Measurements from ENCODE around the gene USH2A.

The USH2A gene

DNA sequence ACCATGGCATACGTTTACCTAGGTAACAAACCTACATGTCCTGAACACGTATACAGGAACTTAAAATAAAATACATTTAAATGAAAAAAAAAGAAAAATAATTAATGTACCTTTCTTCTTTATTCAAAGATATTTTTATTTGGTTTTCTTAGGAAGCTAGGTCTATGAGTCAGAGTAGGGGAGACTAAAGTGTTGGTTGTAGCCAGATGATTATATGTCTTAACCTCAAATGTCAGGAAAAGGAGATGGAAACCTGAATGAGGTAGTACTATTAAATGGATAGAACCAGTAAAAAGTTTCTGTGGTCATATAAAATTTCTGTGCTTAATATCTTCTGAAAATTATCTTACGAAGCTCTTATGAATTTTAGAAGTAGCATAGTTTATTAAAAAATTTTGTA, 580.3 kb downstream of the USH2A start:
- Mint-ChIP-seq H3K27me3 (ENCODE audit: low read depth) (no peaks in the 10 kb centered on the region), H3K4me3 (no peak overlapping the region), H3K4me1 (ENCODE audit: low read depth) (no peaks in the 10 kb centered on the region), H3K36me3 (ENCODE audit: low read depth) (no peaks in the 10 kb centered on the region), H3K9me3 (no peaks in the 10 kb centered on the region), H3K27ac (no peak overlapping the region)

DNA sequence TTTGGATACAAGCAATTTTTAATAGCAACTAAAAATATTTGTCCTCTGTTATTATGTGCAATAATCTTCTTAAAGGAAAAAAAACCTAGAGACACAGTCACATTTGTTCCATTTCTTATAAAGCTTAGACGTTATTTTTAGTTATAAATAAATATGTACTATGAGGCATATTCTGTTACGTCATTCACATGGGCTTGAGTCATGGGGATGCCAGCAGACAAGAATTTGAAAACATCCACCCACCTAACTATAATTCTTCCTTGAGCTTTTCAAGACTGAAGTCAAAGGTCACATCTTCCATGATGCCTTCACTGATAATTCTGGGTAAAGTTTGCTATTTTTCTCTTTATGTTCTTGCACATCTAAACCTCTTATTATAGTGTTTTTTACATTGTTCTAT, 587.3 kb downstream of the USH2A start:
- Mint-ChIP-seq H3K9me3 (peaks cover 3% of the 10 kb centered on the region), H3K4me3 (no peak overlapping the region), H3K36me3 (ENCODE audit: low read depth) (no peaks in the 10 kb centered on the region)

DNA sequence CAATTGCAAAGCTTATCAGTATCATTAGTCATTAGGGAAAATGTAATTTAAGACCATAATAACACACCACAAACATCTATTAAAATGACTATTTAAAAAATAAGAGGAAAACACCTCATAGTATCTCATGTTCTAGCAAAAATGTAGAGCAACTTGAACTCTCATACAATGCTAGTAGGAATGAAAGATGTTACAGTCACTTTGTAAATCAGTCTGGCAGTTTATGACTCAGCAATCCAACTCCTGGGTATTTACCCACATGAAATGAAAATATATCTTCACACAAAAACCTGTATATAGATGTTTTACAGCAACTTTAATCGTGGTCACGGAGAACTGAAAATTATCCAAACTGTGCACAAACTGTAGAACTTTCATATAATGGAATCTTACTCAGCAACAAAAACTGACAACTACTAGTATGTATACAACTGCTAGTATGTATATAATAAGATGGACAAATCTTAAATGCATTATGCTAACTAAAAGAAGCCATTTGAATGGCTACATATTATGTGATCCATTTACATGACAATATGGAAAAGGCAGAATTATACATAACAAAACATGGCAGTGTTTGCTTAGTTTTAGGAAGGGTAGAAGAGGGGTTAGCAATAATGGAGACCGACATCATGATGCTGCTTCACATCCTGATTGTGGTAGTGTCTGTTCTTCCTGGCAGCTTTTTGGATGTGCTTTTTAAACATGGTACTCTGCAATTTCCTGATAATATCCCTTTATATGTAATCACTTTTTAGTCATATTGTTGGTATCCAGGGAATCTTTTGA, 589.1 kb downstream of the USH2A start:
- H3K4me3 Mint-ChIP-seq = no peak overlapping the region
- no peaks in the 10 kb centered on the region for H3K27me3 Mint-ChIP-seq (ENCODE audit: low read depth)
- H3K9me3 Mint-ChIP-seq = peaks cover 3% of the 10 kb centered on the region
- no peaks in the 10 kb centered on the region for H3K4me1 Mint-ChIP-seq (ENCODE audit: low read depth)
- no peaks in the 10 kb centered on the region for H3K36me3 Mint-ChIP-seq (ENCODE audit: low read depth)
- H3K27ac Mint-ChIP-seq = no peak overlapping the region

More for the DNA sequence above, 587.3 kb downstream of the USH2A start:
- H3K4me1 Mint-ChIP-seq (ENCODE audit: low read depth) = no peaks in the 10 kb centered on the region
- no peaks in the 10 kb centered on the region for H3K27me3 Mint-ChIP-seq (ENCODE audit: low read depth)
- H3K27ac Mint-ChIP-seq = no peak overlapping the region

DNA sequence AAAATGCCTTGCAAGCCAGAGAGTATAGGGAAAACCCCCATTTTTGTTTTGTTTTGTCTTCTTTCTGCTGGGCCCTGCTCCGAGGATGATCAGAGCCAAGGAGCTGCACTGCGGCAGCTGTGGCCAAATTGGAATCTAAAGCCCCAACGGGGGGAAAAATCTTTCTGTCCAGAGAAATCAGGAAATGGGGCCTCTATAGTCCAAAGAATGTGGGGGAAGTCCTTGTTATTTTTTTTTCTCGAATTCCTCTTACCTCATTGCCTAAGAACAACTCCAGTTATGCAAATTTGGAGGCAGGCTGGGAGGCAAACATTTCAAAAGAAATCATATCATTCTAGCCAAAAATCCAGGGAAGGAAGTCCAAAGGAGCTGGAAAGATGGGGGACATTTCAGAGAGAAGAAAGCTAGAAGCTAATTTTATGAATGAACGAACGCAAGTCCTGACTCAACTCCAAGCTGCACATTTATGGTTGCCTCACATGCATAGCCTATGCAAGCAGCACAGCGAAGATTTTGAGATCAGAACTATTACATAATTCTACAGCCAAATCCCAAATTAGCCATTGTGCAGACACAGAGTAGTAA, 592.9 kb downstream of the USH2A start:
- Mint-ChIP-seq H3K9me3 (peaks cover 5% of the 10 kb centered on the region), H3K27me3 (ENCODE audit: low read depth) (no peaks in the 10 kb centered on the region), H3K27ac (no peak overlapping the region), H3K4me1 (ENCODE audit: low read depth) (no peaks in the 10 kb centered on the region), H3K4me3 (no peak overlapping the region), H3K36me3 (ENCODE audit: low read depth) (no peaks in the 10 kb centered on the region)

DNA sequence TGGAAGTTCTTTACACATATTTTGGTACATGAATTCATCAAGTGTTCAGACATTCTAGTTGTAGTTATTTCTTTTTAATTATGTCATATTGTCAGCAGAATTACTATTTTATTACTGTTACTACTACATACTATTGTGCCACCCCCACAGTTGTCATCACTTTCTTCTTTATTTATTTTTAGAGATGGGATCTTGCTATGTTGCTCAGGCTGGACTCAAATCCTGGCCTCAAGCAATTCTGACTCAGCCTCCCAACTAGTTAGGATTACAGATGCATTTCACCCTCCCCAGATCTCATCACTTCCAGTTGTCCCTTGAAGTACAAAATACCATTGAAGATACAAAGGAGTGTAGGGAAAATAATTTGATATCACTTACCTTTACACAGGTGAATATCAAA, 598.2 kb downstream of the USH2A start:
- Mint-ChIP-seq H3K4me3 (no peak overlapping the region), H3K27ac (no peak overlapping the region), H3K27me3 (ENCODE audit: low read depth) (no peaks in the 10 kb centered on the region), H3K4me1 (ENCODE audit: low read depth) (no peaks in the 10 kb centered on the region), H3K36me3 (ENCODE audit: low read depth) (no peaks in the 10 kb centered on the region), H3K9me3 (peaks cover 5% of the 10 kb centered on the region)

DNA sequence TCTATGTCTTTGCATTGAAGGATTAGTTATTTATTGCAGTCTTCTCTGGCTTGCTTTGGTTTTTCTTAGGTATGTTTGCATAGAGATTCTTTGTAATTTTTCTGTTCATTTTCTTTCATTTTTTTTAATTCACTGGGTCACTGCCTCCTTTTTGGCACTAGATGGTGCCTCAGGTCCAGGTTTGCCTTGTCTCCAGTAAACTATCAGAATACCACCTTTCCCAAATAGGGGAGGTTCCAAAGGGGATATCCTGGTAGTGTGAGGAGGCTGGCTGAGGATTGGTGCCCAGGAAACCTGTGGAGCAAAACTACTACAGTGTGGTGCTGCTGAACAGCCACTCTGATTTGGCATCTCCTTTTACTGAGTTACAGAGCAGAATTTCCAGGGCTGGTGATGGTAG, 599.0 kb downstream of the USH2A start:
- H3K27ac Mint-ChIP-seq = no peak overlapping the region
- no peaks in the 10 kb centered on the region for H3K27me3 Mint-ChIP-seq (ENCODE audit: low read depth)

DNA sequence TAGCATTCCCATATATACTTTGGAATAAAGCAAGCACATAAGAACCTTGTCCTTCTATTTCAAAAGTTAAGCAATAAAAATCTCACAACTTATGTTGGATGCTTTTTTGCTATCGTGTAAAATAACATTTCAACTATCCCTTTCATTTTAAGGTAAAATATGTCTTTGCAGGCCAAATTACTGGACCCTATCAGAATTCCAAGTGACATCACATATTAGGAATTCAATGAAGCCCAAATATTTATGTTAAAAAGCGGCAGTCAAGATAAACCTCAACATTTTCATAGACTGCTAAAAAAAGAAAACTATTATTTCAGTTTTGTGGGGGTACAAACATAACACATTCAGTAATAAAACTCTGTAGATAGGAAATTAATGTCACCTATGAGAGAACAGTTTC, 604.1 kb downstream of the USH2A start:
- Mint-ChIP-seq H3K36me3 (ENCODE audit: low read depth) (no peaks in the 10 kb centered on the region), H3K9me3 (peaks cover 3% of the 10 kb centered on the region), H3K4me1 (ENCODE audit: low read depth) (no peaks in the 10 kb centered on the region), H3K4me3 (no peak overlapping the region), H3K27ac (no peak overlapping the region), H3K27me3 (ENCODE audit: low read depth) (no peaks in the 10 kb centered on the region)

More for the DNA sequence above, 599.0 kb downstream of the USH2A start:
- H3K4me3 Mint-ChIP-seq = no peak overlapping the region
- no peaks in the 10 kb centered on the region for H3K36me3 Mint-ChIP-seq (ENCODE audit: low read depth)
- no peaks in the 10 kb centered on the region for H3K4me1 Mint-ChIP-seq (ENCODE audit: low read depth)
- peaks cover 5% of the 10 kb centered on the region for H3K9me3 Mint-ChIP-seq

DNA sequence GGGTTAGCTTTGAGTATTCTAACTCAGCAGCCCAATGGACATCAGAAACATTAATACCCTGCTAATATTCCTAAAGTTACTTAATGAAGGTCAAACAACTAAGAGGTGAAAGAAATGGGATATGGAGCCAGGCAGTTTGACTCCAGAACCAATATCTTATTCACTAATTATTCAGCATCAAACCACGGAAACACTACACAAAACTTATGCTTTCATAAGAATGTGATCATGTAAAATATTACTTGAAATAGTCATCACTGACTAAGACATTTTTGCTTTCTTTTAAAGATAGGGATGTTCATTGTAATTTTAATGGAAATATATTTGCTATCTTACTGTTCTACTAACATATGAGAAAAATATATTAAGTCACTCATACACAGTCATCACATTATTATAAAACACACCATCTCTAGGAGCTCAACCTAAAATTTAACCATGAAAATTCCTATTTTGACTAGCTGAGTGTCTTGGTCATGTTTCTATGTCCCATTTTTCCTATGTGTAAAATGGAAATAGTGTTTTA, 615.3 kb downstream of the USH2A start:
- Mint-ChIP-seq H3K27ac (no peak overlapping the region), H3K4me3 (no peak overlapping the region), H3K9me3 (peaks cover 31% of the 10 kb centered on the region), H3K36me3 (ENCODE audit: low read depth) (no peaks in the 10 kb centered on the region), H3K4me1 (ENCODE audit: low read depth) (no peaks in the 10 kb centered on the region), H3K27me3 (ENCODE audit: low read depth) (no peaks in the 10 kb centered on the region)

DNA sequence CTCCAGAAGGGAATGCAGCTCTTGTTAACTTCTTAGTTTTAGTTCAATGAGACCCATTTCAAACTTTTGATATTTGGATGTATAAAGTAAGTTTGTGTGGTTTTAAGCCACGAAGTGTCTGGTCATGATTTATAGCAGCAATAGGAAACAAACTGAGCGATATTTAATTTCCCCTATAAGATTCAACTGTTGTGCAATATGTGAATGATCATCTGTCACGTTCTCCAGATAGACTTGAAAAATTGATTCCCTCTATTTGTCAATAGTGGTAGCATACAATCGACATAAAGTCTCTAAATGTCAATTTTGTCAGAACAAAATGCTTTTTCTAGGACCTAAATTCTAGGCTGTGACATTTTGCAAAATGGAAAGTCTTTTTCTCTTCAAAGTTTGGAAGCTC, 616.0 kb downstream of the USH2A start:
- Mint-ChIP-seq H3K4me1 (ENCODE audit: low read depth) (no peaks in the 10 kb centered on the region), H3K27me3 (ENCODE audit: low read depth) (no peaks in the 10 kb centered on the region), H3K4me3 (no peak overlapping the region), H3K27ac (no peak overlapping the region), H3K36me3 (ENCODE audit: low read depth) (no peaks in the 10 kb centered on the region), H3K9me3 (peaks cover 27% of the 10 kb centered on the region)

DNA sequence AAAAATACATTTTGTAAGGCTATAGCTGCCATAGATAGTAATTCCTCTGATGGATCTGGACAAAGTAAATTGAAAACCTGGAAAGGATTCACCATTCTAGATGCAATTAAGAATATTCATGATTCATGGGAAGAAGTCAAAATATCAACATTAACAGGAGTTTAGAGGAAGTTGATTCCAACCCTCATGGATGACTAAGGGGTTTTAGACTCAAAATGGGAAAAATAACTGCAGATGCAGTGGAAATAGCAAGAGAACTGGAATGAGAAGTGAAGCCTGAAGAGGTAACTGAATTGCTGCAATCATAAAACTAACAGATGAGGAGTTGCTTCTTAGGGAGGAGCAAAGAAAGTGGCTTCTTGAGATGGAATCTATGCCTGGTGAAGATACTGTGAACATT, 625.4 kb downstream of the USH2A start:
- Mint-ChIP-seq H3K9me3 (peaks cover 7% of the 10 kb centered on the region), H3K4me3 (no peak overlapping the region), H3K4me1 (ENCODE audit: low read depth) (no peaks in the 10 kb centered on the region), H3K27me3 (ENCODE audit: low read depth) (no peaks in the 10 kb centered on the region), H3K27ac (no peak overlapping the region), H3K36me3 (ENCODE audit: low read depth) (no peaks in the 10 kb centered on the region)

DNA sequence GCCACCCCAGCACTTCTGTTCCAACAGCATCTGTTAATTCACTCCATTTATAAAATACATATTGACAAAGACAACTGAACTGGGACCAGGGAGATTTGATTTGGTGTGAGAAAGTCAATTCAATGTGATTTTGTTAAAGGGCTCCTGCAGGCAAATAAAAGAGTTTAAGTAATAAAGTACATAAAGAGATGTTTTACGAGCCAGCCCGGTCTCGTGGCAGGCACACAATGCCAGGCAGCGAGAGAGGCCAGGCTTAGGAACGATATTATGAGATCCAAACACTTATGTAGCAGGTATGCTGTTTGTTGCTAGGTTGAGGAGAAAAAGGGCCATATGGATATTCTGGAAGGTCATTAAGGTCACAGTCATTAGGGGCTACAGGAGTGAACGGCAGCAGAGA, 629.1 kb downstream of the USH2A start:
- Mint-ChIP-seq H3K36me3 (ENCODE audit: low read depth) (no peaks in the 10 kb centered on the region), H3K27me3 (ENCODE audit: low read depth) (no peaks in the 10 kb centered on the region), H3K4me1 (ENCODE audit: low read depth) (no peaks in the 10 kb centered on the region)

DNA sequence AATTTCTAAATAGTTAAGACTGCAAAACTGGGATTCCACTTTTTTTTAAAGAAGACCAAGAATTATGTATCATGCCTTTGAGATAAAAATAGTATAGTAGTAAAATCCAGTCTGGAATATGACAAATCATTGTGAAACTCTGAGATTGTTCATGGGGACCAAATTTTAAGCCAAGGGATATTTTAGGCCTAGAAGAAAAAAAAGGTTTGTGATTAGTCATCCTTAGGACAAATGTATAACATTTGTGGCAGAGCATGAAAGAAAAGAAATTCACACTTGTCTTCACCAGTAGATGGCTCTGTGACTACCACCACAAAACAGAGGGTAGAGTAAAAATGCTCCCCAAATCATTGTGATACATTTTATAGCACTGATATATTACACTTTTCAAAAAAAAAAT, 630.1 kb downstream of the USH2A start:
- H3K4me1 Mint-ChIP-seq (ENCODE audit: low read depth) = no peaks in the 10 kb centered on the region
- H3K36me3 Mint-ChIP-seq (ENCODE audit: low read depth) = no peaks in the 10 kb centered on the region
- no peaks in the 10 kb centered on the region for H3K27me3 Mint-ChIP-seq (ENCODE audit: low read depth)
- no peaks in the 10 kb centered on the region for H3K9me3 Mint-ChIP-seq
- no peak overlapping the region for H3K27ac Mint-ChIP-seq
- H3K4me3 Mint-ChIP-seq = no peak overlapping the region

More for the DNA sequence above, 629.1 kb downstream of the USH2A start:
- H3K27ac Mint-ChIP-seq = no peak overlapping the region
- peaks cover 3% of the 10 kb centered on the region for H3K9me3 Mint-ChIP-seq
- H3K4me3 Mint-ChIP-seq = no peak overlapping the region

DNA sequence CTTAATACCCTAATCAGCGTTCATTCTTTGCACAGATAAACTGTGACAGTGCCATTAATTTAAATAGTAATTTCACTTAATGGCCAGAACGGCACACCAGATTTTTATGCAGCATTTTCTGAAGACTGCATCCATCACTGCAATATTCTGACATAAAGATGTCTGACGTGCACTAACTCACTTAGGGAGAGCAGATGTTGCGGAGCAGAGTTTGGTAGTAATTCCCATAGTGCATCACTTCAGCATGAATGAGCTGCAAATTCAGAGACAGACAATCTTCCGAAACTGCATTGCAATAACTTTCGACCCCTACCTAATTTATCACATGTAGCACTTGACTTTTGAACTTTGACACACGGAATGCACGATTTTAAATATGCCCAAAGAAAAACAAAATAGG, 630.8 kb downstream of the USH2A start:
- Mint-ChIP-seq H3K9me3 (no peaks in the 10 kb centered on the region), H3K27ac (no peak overlapping the region), H3K4me1 (ENCODE audit: low read depth) (no peaks in the 10 kb centered on the region), H3K27me3 (ENCODE audit: low read depth) (no peaks in the 10 kb centered on the region), H3K4me3 (no peak overlapping the region), H3K36me3 (ENCODE audit: low read depth) (no peaks in the 10 kb centered on the region)

DNA sequence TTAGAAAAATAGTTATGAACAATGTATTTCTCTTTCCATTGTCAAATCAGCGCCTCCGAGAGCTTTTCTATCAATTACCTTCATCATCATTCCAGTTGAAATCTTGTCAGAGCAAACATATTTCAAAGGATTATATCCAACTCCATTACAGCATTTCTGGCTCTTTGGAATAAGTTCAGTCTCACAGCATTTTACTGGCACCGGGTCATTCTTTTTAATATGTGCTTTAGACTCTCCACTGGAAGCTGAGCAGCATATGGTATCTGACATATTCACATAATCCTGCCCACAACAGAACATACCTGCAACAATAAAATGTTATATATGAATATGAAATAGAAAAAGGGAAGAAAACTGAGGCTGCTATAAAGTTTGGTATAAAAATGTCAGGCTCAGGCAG, 633.3 kb downstream of the USH2A start:
- Mint-ChIP-seq H3K36me3 (ENCODE audit: low read depth) (no peaks in the 10 kb centered on the region), H3K27me3 (ENCODE audit: low read depth) (no peaks in the 10 kb centered on the region), H3K9me3 (no peaks in the 10 kb centered on the region), H3K27ac (no peak overlapping the region), H3K4me1 (ENCODE audit: low read depth) (no peaks in the 10 kb centered on the region), H3K4me3 (no peak overlapping the region)

DNA sequence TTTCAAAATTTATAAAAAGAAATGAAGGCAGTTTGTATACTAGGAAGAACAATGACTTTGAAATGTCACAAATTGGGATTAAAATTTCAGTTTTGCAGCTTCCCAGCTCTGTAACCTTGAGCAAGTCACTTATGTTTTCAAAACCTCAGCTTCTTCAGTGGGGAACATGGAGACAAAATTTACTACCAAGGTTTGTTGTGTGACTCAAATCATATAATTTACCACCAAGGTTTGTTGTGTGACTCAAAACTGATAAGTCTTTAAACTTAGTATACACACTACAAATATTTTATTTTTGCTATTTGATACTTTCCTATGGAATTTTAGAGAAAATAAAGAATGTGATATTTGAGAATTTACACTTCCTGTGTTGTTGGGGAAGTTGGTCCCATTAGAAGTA, 636.3 kb downstream of the USH2A start:
- H3K4me3 Mint-ChIP-seq = no peak overlapping the region
- no peaks in the 10 kb centered on the region for H3K4me1 Mint-ChIP-seq (ENCODE audit: low read depth)
- H3K36me3 Mint-ChIP-seq (ENCODE audit: low read depth) = no peaks in the 10 kb centered on the region
- no peak overlapping the region for H3K27ac Mint-ChIP-seq
- H3K9me3 Mint-ChIP-seq = no peaks in the 10 kb centered on the region
- H3K27me3 Mint-ChIP-seq (ENCODE audit: low read depth) = no peaks in the 10 kb centered on the region

All from T-helper 1 cell treated with Interleukin-12 subunit alpha and Interleukin-12 subunit beta and Interleukin-4 antibody, amounts not matched to agents 30 μg/mL and 1 μg/mL, for 36 hours (primary cell).